BJ (cell line): ENCODE data around the gene CAMK2D. TPM values are rescaled to one million over a fixed set of nuclear protein-coding genes. Genes with fewer than 3 reads are reported as not detected.
A peak's percentile ranks its signal among the peaks of the same experiment; 100 is the strongest.

Source experiments
- CTCF ChIA-PET: fragments of 350-600 bp; formaldehyde crosslinking; extraction: SDS; loops from one replicate; lab custom pipeline; 2021; ENCODE audit warnings: antibody characterized with exemption, inconsistent platforms; lab: Yijun Ruan, JAX
- POLR2A ChIA-PET: fragments of 300-600 bp; sonication (Branson Sonifier 250); formaldehyde crosslinking; extraction: SDS; loops from one replicate; lab custom pipeline; 2021; ENCODE audit warnings: antibody characterized with exemption; lab: Charles Lee
- DNase-seq: peaks from one replicate; pipeline ENCODE4 v3.0.0-alpha.2; 2011; ENCODE audit warnings: low read depth
- H3K27me3 ChIP-seq: 2 replicates; pipeline ENCODE4 v1.6.0; 2011; ENCODE audit warnings: low read length; ENCODE audit not compliant: control insufficient read depth, insufficient read depth
- H3K36me3 ChIP-seq: 2 replicates; pipeline ENCODE4 v1.5.1; 2011; ENCODE audit warnings: low read length; ENCODE audit not compliant: control insufficient read depth, insufficient read depth
- H3K4me3 ChIP-seq: 2 replicates; pipeline ENCODE4 v1.5.1; 2011; ENCODE audit warnings: low read depth, mild to moderate bottlenecking, control low read depth, low read length
- CTCF ChIP-seq: IDR thresholded peaks from 2 replicates; pipeline ENCODE4 v1.5.1; 2011; ENCODE audit warnings: low read depth, mild to moderate bottlenecking, control low read depth, inconsistent platforms, low read length, moderate library complexity; ENCODE audit not compliant: insufficient read depth
- polyA plus RNA-seq: library from polyadenylated mRNA; depleted of rRNA; stranded (reverse); fragments of >200 nt; gene quantifications from 2 replicates; pipeline ENCODE4 v1.2.3, GENCODE V29; 2011

CAMK2D gene
- polyA plus RNA-seq, 1 experiment, result 41.8 TPM

- Histone ChIP-seq H3K4me3 (no peak overlapping the region), H3K27me3 (no peaks in the 10 kb centered on the region), H3K36me3 (no peaks in the 10 kb centered on the region)
- no peak for DNase-seq
- CTCF ChIA-PET, result no interaction called here
- no peak for TF ChIP-seq CTCF
- POLR2A ChIA-PET, result interaction anchor here (0.6 kb wide), 1 partner anchor 11 kb away, joined by 3 read pairs; no protein-coding TSS in a partner anchor
These were observed 22.3 kb downstream of the CAMK2D start for GRCh38 chr4:113739197-113739596.

- CTCF ChIA-PET, result no interaction called here
- no peaks in the 10 kb centered on the region for H3K27me3 ChIP-seq
- H3K36me3 ChIP-seq, result no peaks in the 10 kb centered on the region
- TF ChIP-seq CTCF, result no peak
- peak; percentile 44 for DNase-seq
- POLR2A ChIA-PET, result no interaction called here
- no peak overlapping the region for H3K4me3 ChIP-seq
These were observed 23.3 kb downstream of the CAMK2D start for GRCh38 chr4:113738251-113738650.

- TF ChIP-seq CTCF, result no peak
- ChIA-PET POLR2A (interaction anchor here (0.7 kb wide), 1 partner anchor 391 kb away, joined by 3 read pairs; no protein-coding TSS in a partner anchor), CTCF (interaction anchor here (1.1 kb wide), 1 partner anchor 14 kb away, joined by 3 read pairs; no protein-coding TSS in a partner anchor)
- Histone ChIP-seq H3K36me3 (no peaks in the 10 kb centered on the region), H3K4me3 (no peak overlapping the region), H3K27me3 (no peaks in the 10 kb centered on the region)
- DNase-seq, result no peak
These were observed 27.9 kb downstream of the CAMK2D start for GRCh38 chr4:113733685-113734084.

- ChIA-PET POLR2A (no interaction called here), CTCF (interaction anchor here (0.8 to 1.1 kb wide), 2 partner anchors 12 to 13 kb away, joined by 3 read pairs; no protein-coding TSS in a partner anchor)
- TF ChIP-seq CTCF, result no peak
- Histone ChIP-seq H3K27me3 (no peaks in the 10 kb centered on the region), H3K4me3 (no peak overlapping the region), H3K36me3 (no peaks in the 10 kb centered on the region)
- no peak for DNase-seq
These were observed 28.5 kb downstream of the CAMK2D start for GRCh38 chr4:113732967-113733527.

GRCh38 chr4:113730467-113731216 lies 30.9 kb downstream of the CAMK2D start:
- TF ChIP-seq CTCF, result no peak
- POLR2A ChIA-PET, result no interaction called here
- CTCF ChIA-PET, result no interaction called here
- Histone ChIP-seq H3K4me3 (no peak overlapping the region), H3K27me3 (no peaks in the 10 kb centered on the region), H3K36me3 (no peaks in the 10 kb centered on the region)
- no peak for DNase-seq
